K562 (cell line): ENCODE measurements around the gene TUBD1. TPM values are rescaled to one million over a fixed set of nuclear protein-coding genes. Genes with fewer than 3 reads are reported as not detected.

Source experiments
- ARID1B ChIP-seq: fragments of 450-650 bp; IDR thresholded peaks from 2 replicates; pipeline ENCODE4 v1.6.1; 2016; ENCODE audit warnings: antibody characterized with exemption, mild to moderate bottlenecking, inconsistent platforms
- CBFA2T3 ChIP-seq: fragments of 450-650 bp; IDR thresholded peaks from 2 replicates; pipeline ENCODE4 v1.6.1; 2017
- CHCHD3 ChIP-seq: fragments of 250-450 bp; sonication (Bioruptor Pico); IDR thresholded peaks from 2 replicates; pipeline ENCODE4 v2.1.2; 2022; ENCODE audit warnings: mild to moderate bottlenecking
- ETV1 ChIP-seq: fragments of 450-650 bp; conservative IDR thresholded peaks from 2 replicates; pipeline ENCODE4 v1.6.1; 2016; ENCODE audit warnings: missing genetic modification characterization, control low read depth, low read depth, missing compliant biosample characterization
- MIER1 ChIP-seq: fragments of 450-650 bp; IDR thresholded peaks from 2 replicates; pipeline ENCODE4 v1.6.1; 2016; ENCODE audit warnings: antibody characterized with exemption, mild to moderate bottlenecking, low read depth
- NCOR1 ChIP-seq: fragments of 450-650 bp; IDR thresholded peaks from 2 replicates; pipeline ENCODE4 v1.6.1; 2016; ENCODE audit warnings: mild to moderate bottlenecking, moderate library complexity
- NFIC ChIP-seq: fragments of 450-650 bp; IDR thresholded peaks from 2 replicates; pipeline ENCODE4 v1.6.1; 2017; ENCODE audit warnings: mild to moderate bottlenecking, inconsistent platforms
- RAD21 ChIP-seq, 2 experiments: fragments of 250-450 bp in 1 of 2; fragments of 450-650 bp in 1 of 2; sonication (Bioruptor Pico) in 1 of 2; formaldehyde crosslinking in 1 of 2; IDR thresholded peaks in 1 of 2; conservative IDR thresholded peaks in 1 of 2; 2 replicates each; pipeline versions ENCODE4 v1.4.0 to v1.8.0; 2020 to 2022; ENCODE audit warnings: mild to moderate bottlenecking in 2 of 2, moderate library complexity in 1 of 2
- RB1 ChIP-seq: fragments of 450-650 bp; IDR thresholded peaks from 2 replicates; pipeline ENCODE4 v1.6.1; 2017; ENCODE audit warnings: low read depth, mild to moderate bottlenecking
- RCOR1 ChIP-seq, 2 experiments: IDR thresholded peaks; 2 replicates each; pipeline ENCODE4 v1.6.1; 2012; ENCODE audit warnings: low read depth in 2 of 2, low read length in 2 of 2, borderline replicate concordance in 1 of 2, improper control_type of control experiment in 1 of 2
- SAFB2 ChIP-seq: fragments of 200-400 bp; formaldehyde crosslinking; IDR thresholded peaks from 2 replicates; pipeline ENCODE4 v1.6.1; 2018; ENCODE audit warnings: borderline replicate concordance, low read length, low read depth, moderate library complexity; ENCODE audit not compliant: severe bottlenecking
- SMAD3 ChIP-seq: fragments of 450-650 bp; formaldehyde crosslinking; conservative IDR thresholded peaks from 2 replicates; pipeline ENCODE4 v1.4.0; 2020; ENCODE audit warnings: mild to moderate bottlenecking
- SMARCA4 ChIP-seq: fragments of 450-650 bp; IDR thresholded peaks from 2 replicates; pipeline ENCODE4 v1.6.1; 2016
- SMARCA5 ChIP-seq: fragments of 450-650 bp; IDR thresholded peaks from 2 replicates; pipeline ENCODE4 v1.6.1; 2016
- SREBF1 ChIP-seq: fragments of 150-350 bp; IDR thresholded peaks from 2 replicates; pipeline ENCODE4 v1.6.1; 2014; ENCODE audit warnings: antibody characterized with exemption, low read depth, low read length, borderline replicate concordance
- SRSF1 ChIP-seq: fragments of 200-400 bp; formaldehyde crosslinking; IDR thresholded peaks from 2 replicates; pipeline ENCODE4 v1.6.1; 2017; ENCODE audit warnings: mild to moderate bottlenecking, low read depth, low read length, moderate library complexity
- TBL1XR1 ChIP-seq, 2 experiments: IDR thresholded peaks; 2 replicates each; pipeline ENCODE4 v1.6.1; 2012; ENCODE audit warnings: improper control_type of control experiment in 2 of 2, low read length in 2 of 2, mild to moderate bottlenecking in 1 of 2
- TCF7 ChIP-seq: sonication (generic); IDR thresholded peaks from 2 replicates; pipeline ENCODE4 v1.6.1; 2016; ENCODE audit warnings: antibody characterized with exemption, borderline replicate concordance
- ZNF174 ChIP-seq: fragments of 250-450 bp; sonication (Bioruptor Pico); IDR thresholded peaks from 2 replicates; pipeline ENCODE4 v1.4.0; 2020; ENCODE audit warnings: mild to moderate bottlenecking
- ZNF184 ChIP-seq: sonication (generic); formaldehyde crosslinking; IDR thresholded peaks from 2 replicates; pipeline ENCODE4 v1.5.0; 2020; ENCODE audit warnings: missing genetic modification reagents
- ZNF354B ChIP-seq: fragments of 250-450 bp; sonication (Bioruptor Pico); IDR thresholded peaks from 2 replicates; pipeline ENCODE4 v1.4.0; 2020
- polyA plus RNA-seq, 8 experiments: library from polyadenylated mRNA; depleted of rRNA in 4 of 8; stranded (reverse) in 5 of 8; unstranded in 3 of 8; fragments of >200 nt; fragmentation: Nextera tagmentation in 2 of 8; fragmentation: Illumina TruSeq in 1 of 8; extraction: Ambion mirVana in 2 of 8; extraction: Trizol in 1 of 8; gene quantifications; 2 replicates each; pipeline versions ENCODE4 v1.2.1 to v1.2.3, GENCODE V29; 2011 to 2014; ENCODE audit warnings: inconsistent platforms in 1 of 8, missing spikeins in 1 of 8
- total RNA-seq, 7 experiments: library from RNA; depleted of rRNA in 6 of 7; stranded (reverse); fragments of >200 nt in 6 of 7; fragmentation: Illumina TruSeq in 2 of 7; extraction: Trizol in 2 of 7; gene quantifications; 2 replicates each; pipeline versions ENCODE4 v1.2.1 to v1.2.3, GENCODE V29; 2011 to 2021; ENCODE audit warnings: low replicate concordance in 1 of 7
- TF ChIP-seq, protein P1 (sequence below), 3 experiments: IDR thresholded peaks in 2 of 3; conservative IDR thresholded peaks in 1 of 3; 2 replicates each; pipeline ENCODE4 v1.5.1; 2011 to 2012; ENCODE audit warnings: low read length in 3 of 3, mild to moderate bottlenecking in 3 of 3, control low read depth in 2 of 3, improper control_type of control experiment in 1 of 3, inconsistent platforms in 1 of 3, low read depth in 1 of 3, mixed read lengths in 1 of 3, moderate library complexity in 1 of 3; ENCODE audit not compliant: insufficient read depth in 2 of 3
- TF ChIP-seq, protein P2 (sequence below): fragments of 450-650 bp; formaldehyde crosslinking; IDR thresholded peaks from 2 replicates; pipeline ENCODE4 v1.4.0; 2022; ENCODE audit warnings: mild to moderate bottlenecking, moderate library complexity
- TF ChIP-seq, protein P3 (sequence below): fragments of 250-450 bp; sonication (Bioruptor Pico); IDR thresholded peaks from 2 replicates; pipeline ENCODE4 v1.4.0; 2020; ENCODE audit warnings: mild to moderate bottlenecking, moderate library complexity

TUBD1 gene
- total and polyA plus RNA-seq, 9 of the 15 experiments (the other 6 are each of a cell fraction or from before 2014, with no cell fraction given) = 10.8 to 35.3 (median 17.9) TPM

DNA sequence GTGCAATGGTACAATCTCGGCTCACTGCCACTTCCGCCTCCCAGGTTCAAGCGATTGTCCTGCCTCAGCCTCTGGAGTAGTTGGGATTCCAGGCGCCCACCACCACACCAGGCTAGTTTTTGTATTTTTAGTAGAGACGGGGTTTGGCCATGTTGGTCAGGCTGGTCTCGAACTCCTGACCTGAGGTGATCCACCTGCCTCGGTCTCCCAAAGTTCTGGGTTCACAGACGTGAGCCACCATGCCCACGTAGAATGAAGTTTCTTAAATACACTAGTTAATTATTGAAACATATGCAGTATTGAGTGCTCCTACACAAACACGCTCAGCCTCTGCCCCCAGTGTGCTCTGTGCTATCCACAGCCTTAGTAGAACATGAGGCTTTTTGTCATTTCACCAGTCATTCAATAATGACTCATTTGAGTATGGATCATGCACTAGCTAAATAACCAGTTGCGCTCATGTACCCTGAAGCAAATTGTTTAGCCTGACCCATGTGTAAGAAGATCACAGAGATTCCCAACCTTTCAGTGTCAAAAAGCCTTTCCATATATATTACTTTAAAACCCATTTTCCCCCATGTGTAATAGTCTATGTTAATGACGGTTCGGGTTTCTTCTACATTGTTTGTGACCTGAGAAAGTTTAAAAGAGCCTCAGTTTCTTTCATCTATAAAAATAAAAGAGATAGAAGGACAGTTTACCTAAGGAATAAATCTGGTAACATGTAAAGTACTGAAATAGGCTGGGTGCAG, 49.7 kb downstream of the TUBD1 start (continued):
- TF ChIP-seq SMAD3 (peak; percentile 71; the same call in 1 of the 2 replicates), MIER1 (no peak), RAD21 (CRISPR knock-in tag; conservative IDR thresholded peaks at IDR 0.05 in 1 of 2, IDR thresholded peaks at IDR 0.05 in 1 of 2) (peak in 1 of 2 experiments; percentile 18; a peak in 2 of 4 replicates), SAFB2 (no peak), CHCHD3 (CRISPR knock-in tag) (peak; percentile 87; the same call in 1 of the 2 replicates), ZNF184 (CRISPR knock-in tag) (no peak), RB1 (0 out of 2 replicates have a peak, but pooled peaks have one; percentile 23), ETV1 (tag) (no peak), CBFA2T3 (no peak), ZNF174 (CRISPR knock-in tag) (0 out of 2 replicates have a peak, but pooled peaks have one; percentile 78), ZNF354B (CRISPR knock-in tag) (no peak), NFIC (peak; percentile 25), RCOR1 (IDR thresholded peaks at IDR 0.05; ENCODE audit: borderline replicate concordance in 1 of 2, low read depth in 2 of 2, low read length in 2 of 2) (no peak), TBL1XR1 (IDR thresholded peaks at IDR 0.05; ENCODE audit: low read length in 2 of 2) (0 out of 4 replicates have a peak, but pooled peaks of 1 of the 2 experiments have one; percentile 0), SMARCA4 (peak; percentile 35; the same call in 1 of the 2 replicates), NCOR1 (no peak; the same call in 1 of the 2 replicates), SMARCA5 (no peak), TCF7 (no peak), ARID1B (peak; percentile 47; the same call in 1 of the 2 replicates), SREBF1 (no peak), SRSF1 (no peak)
- TF ChIP-seq, protein P1, sequence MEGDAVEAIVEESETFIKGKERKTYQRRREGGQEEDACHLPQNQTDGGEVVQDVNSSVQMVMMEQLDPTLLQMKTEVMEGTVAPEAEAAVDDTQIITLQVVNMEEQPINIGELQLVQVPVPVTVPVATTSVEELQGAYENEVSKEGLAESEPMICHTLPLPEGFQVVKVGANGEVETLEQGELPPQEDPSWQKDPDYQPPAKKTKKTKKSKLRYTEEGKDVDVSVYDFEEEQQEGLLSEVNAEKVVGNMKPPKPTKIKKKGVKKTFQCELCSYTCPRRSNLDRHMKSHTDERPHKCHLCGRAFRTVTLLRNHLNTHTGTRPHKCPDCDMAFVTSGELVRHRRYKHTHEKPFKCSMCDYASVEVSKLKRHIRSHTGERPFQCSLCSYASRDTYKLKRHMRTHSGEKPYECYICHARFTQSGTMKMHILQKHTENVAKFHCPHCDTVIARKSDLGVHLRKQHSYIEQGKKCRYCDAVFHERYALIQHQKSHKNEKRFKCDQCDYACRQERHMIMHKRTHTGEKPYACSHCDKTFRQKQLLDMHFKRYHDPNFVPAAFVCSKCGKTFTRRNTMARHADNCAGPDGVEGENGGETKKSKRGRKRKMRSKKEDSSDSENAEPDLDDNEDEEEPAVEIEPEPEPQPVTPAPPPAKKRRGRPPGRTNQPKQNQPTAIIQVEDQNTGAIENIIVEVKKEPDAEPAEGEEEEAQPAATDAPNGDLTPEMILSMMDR (IDR thresholded peaks at IDR 0.05 in 2 of 3, conservative IDR thresholded peaks at IDR 0.05 in 1 of 3; ENCODE audit: insufficient read depth in 2 of 3, low read depth in 1 of 3, low read length in 3 of 3) = no peak
- TF ChIP-seq, protein P2, sequence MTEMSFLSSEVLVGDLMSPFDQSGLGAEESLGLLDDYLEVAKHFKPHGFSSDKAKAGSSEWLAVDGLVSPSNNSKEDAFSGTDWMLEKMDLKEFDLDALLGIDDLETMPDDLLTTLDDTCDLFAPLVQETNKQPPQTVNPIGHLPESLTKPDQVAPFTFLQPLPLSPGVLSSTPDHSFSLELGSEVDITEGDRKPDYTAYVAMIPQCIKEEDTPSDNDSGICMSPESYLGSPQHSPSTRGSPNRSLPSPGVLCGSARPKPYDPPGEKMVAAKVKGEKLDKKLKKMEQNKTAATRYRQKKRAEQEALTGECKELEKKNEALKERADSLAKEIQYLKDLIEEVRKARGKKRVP = peak; percentile 81
- TF ChIP-seq, protein P3, sequence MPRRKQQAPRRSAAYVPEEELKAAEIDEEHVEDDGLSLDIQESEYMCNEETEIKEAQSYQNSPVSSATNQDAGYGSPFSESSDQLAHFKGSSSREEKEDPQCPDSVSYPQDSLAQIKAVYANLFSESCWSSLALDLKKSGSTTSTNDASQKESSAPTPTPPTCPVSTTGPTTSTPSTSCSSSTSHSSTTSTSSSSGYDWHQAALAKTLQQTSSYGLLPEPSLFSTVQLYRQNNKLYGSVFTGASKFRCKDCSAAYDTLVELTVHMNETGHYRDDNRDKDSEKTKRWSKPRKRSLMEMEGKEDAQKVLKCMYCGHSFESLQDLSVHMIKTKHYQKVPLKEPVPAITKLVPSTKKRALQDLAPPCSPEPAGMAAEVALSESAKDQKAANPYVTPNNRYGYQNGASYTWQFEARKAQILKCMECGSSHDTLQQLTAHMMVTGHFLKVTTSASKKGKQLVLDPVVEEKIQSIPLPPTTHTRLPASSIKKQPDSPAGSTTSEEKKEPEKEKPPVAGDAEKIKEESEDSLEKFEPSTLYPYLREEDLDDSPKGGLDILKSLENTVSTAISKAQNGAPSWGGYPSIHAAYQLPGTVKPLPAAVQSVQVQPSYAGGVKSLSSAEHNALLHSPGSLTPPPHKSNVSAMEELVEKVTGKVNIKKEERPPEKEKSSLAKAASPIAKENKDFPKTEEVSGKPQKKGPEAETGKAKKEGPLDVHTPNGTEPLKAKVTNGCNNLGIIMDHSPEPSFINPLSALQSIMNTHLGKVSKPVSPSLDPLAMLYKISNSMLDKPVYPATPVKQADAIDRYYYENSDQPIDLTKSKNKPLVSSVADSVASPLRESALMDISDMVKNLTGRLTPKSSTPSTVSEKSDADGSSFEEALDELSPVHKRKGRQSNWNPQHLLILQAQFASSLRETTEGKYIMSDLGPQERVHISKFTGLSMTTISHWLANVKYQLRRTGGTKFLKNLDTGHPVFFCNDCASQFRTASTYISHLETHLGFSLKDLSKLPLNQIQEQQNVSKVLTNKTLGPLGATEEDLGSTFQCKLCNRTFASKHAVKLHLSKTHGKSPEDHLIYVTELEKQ (CRISPR knock-in tag) = no peak
